HepG2 (cell line): ENCODE results near the gene SYTL2. TPM values are rescaled to one million over a fixed set of nuclear protein-coding genes. Genes with fewer than 3 reads are reported as not detected.

Experiments used
- ASH2L ChIP-seq: fragments of 300-600, 200-600 bp; sonication (generic); IDR thresholded peaks from 2 replicates; pipeline ENCODE4 v1.7.0; 2017; ENCODE audit warnings: low read depth, mild to moderate bottlenecking, moderate library complexity, mixed read lengths, low read length; ENCODE audit not compliant: insufficient read length
- CEBPB ChIP-seq: IDR thresholded peaks from 2 replicates; pipeline ENCODE4 v1.6.1; 2011; ENCODE audit warnings: low read depth, low read length, improper control_type of control experiment, borderline replicate concordance
- GZF1 ChIP-seq: sonication (generic); formaldehyde crosslinking; IDR thresholded peaks from 2 replicates; pipeline ENCODE4 v1.5.1; 2020; ENCODE audit warnings: mild to moderate bottlenecking, missing genetic modification reagents
- JUNB ChIP-seq: sonication (generic); formaldehyde crosslinking; IDR thresholded peaks from 2 replicates; pipeline ENCODE4 v1.8.0; 2022; ENCODE audit warnings: missing genetic modification reagents, mild to moderate bottlenecking, borderline replicate concordance
- MTF1 ChIP-seq: sonication (generic); formaldehyde crosslinking; IDR thresholded peaks from 2 replicates; pipeline ENCODE4 v1.5.0; 2020; ENCODE audit warnings: missing genetic modification reagents
- POGK ChIP-seq: sonication (generic); formaldehyde crosslinking; conservative IDR thresholded peaks from 2 replicates; pipeline ENCODE4 v1.8.0; 2022; ENCODE audit warnings: mild to moderate bottlenecking, moderate library complexity, missing genetic modification reagents
- RBAK ChIP-seq: sonication (generic); formaldehyde crosslinking; IDR thresholded peaks from 2 replicates; pipeline ENCODE4 v1.5.1; 2020; ENCODE audit warnings: mild to moderate bottlenecking, missing genetic modification reagents
- SNAI1 ChIP-seq: sonication (generic); formaldehyde crosslinking; IDR thresholded peaks from 2 replicates; pipeline ENCODE4 v1.5.0; 2020; ENCODE audit warnings: mild to moderate bottlenecking, missing genetic modification reagents, borderline replicate concordance
- TBP ChIP-seq: sonication (generic); formaldehyde crosslinking; IDR thresholded peaks from 2 replicates; pipeline ENCODE4 v1.5.0; 2020; ENCODE audit warnings: missing genetic modification reagents
- TRIM22 ChIP-seq: fragments of 450-650 bp; IDR thresholded peaks from 2 replicates; pipeline ENCODE4 v1.6.1; 2017
- ZFP91 ChIP-seq: sonication (generic); formaldehyde crosslinking; IDR thresholded peaks from 2 replicates; pipeline ENCODE4 v1.9.0; 2022; ENCODE audit warnings: missing genetic modification reagents, mild to moderate bottlenecking, borderline replicate concordance
- ZGPAT ChIP-seq: IDR thresholded peaks from 2 replicates; pipeline ENCODE4 v1.6.1; 2016; ENCODE audit warnings: mild to moderate bottlenecking
- ZNF256 ChIP-seq: sonication (generic); formaldehyde crosslinking; conservative IDR thresholded peaks from 2 replicates; pipeline ENCODE4 v1.4.0; 2020; ENCODE audit warnings: missing genetic modification reagents
- ZNF276 ChIP-seq: sonication (generic); formaldehyde crosslinking; IDR thresholded peaks from 2 replicates; pipeline ENCODE4 v1.4.0; 2020; ENCODE audit warnings: mild to moderate bottlenecking, low read depth, missing genetic modification reagents
- ZNF382 ChIP-seq: sonication (generic); formaldehyde crosslinking; IDR thresholded peaks from 2 replicates; pipeline ENCODE4 v1.5.0; 2020; ENCODE audit warnings: missing genetic modification reagents, mild to moderate bottlenecking, borderline replicate concordance
- ZNF569 ChIP-seq: sonication (generic); formaldehyde crosslinking; IDR thresholded peaks from 2 replicates; pipeline ENCODE4 v1.5.0; 2020; ENCODE audit warnings: mild to moderate bottlenecking, missing genetic modification reagents, moderate library complexity, borderline replicate concordance
- ZNF619 ChIP-seq: sonication (generic); formaldehyde crosslinking; IDR thresholded peaks from 2 replicates; pipeline ENCODE4 v1.4.0; 2020; ENCODE audit warnings: mild to moderate bottlenecking, missing genetic modification reagents
- ZNF784 ChIP-seq: sonication (generic); formaldehyde crosslinking; IDR thresholded peaks from 2 replicates; pipeline ENCODE4 v1.5.1; 2020; ENCODE audit warnings: missing genetic modification reagents, mild to moderate bottlenecking, borderline replicate concordance
- ZNF883 ChIP-seq: sonication (generic); formaldehyde crosslinking; IDR thresholded peaks from 2 replicates; pipeline ENCODE4 v1.5.1; 2020; ENCODE audit warnings: mild to moderate bottlenecking, missing genetic modification reagents; ENCODE audit errors: not compliant biosample characterization
- polyA plus RNA-seq, 8 experiments: library from polyadenylated mRNA; depleted of rRNA in 3 of 8; stranded (reverse) in 7 of 8; unstranded in 1 of 8; fragments of >200 nt; fragmentation: Illumina TruSeq in 4 of 8; extraction: Trizol in 4 of 8; gene quantifications; 2 replicates each; pipeline versions ENCODE4 v1.2.1 to v1.2.3, GENCODE V29; 2011 to 2016; ENCODE audit warnings: low read depth in 4 of 8, missing spikeins in 1 of 8, mixed read lengths in 1 of 8; ENCODE audit not compliant: insufficient read depth in 1 of 8
- total RNA-seq, 5 experiments: library from RNA; depleted of rRNA; stranded (reverse); fragments of >200 nt; fragmentation: Illumina TruSeq; extraction: Trizol; gene quantifications; 2 replicates each; pipeline ENCODE4 v1.2.3, GENCODE V29; 2016; ENCODE audit warnings: low read depth in 1 of 5

SYTL2 gene
- total and polyA plus RNA-seq, 2 of the 13 experiments (the other 11 are each of a cell fraction or from before 2014, with no cell fraction given) = 0.77 to 0.90 TPM

GRCh38 chr11:85854557-85855340, 43.8 kb upstream of the SYTL2 start (continued):
- TF ChIP-seq ZNF276 (CRISPR knock-in tag) = peak; percentile 74; the same call in 1 of the 2 replicates
- no peak for TF ChIP-seq TBP
- peak; percentile 49; the same call in 1 of the 2 replicates for TF ChIP-seq JUNB (CRISPR knock-in tag)
- TF ChIP-seq POGK (CRISPR knock-in tag) = peak; percentile 71
- TF ChIP-seq ZNF382 = no peak
- TF ChIP-seq ZFP91 (CRISPR knock-in tag) = peak; percentile 95
- no peak for TF ChIP-seq TRIM22
- TF ChIP-seq ZNF619 (CRISPR knock-in tag) = peak; percentile 89; the same call in 1 of the 2 replicates
- TF ChIP-seq ZNF256 (CRISPR knock-in tag) = no peak
- no peak for TF ChIP-seq SNAI1 (CRISPR knock-in tag)
- TF ChIP-seq ZGPAT (CRISPR knock-in tag) = peak; percentile 89
- peak; percentile 92; the same call in 1 of the 2 replicates for TF ChIP-seq GZF1 (CRISPR knock-in tag)
- peak; percentile 96 for TF ChIP-seq ZNF883
- TF ChIP-seq RBAK (CRISPR knock-in tag) = no peak
- no peak for TF ChIP-seq CEBPB
- peak; percentile 87 for TF ChIP-seq ASH2L
- peak; percentile 81; the same call in 1 of the 2 replicates for TF ChIP-seq ZNF784 (CRISPR knock-in tag)
- peak; percentile 92; the same call in 1 of the 2 replicates for TF ChIP-seq ZNF569 (CRISPR knock-in tag)
- TF ChIP-seq MTF1 = no peak; the same call in 1 of the 2 replicates
